ENCODE results near the gene PTPN1.
"Not testable (repeated sequence)": the region's sequence is repeated elsewhere in the genome, so short reads cannot be mapped to it uniquely, and the experiment has no call there.

PTPN1 gene

DNA sequence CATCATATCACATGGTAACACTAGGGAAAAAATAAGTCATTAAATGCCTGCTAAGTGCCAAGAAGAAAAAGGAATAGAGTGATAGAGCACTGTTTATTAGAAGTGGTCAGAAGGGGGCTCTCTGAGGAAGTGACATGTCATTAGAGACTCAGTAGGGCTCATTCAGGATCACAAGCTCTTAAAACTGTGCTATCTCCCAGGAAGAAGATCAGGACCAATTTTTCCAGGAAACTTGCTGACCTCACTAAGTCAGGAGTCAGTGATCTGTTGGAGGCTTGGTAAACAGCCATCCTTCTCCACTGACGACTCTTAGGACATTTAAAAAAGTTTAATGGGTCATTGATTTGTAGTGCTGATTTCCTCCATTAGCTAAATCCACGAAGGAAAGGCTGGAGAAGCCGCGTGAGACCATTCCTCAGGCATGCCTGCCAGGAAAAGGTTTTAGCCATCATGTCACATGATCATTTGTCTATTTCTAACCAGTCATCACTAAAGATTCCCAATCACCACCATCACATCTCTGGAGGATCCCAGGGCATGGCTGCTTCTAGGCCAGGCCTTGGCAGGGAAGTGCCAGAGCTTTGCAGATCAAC, 5.9 kb upstream of the PTPN1 start:
- no peaks in the 10 kb centered on the region for H3K36me3 ChIP-seq (ENCODE audit: control insufficient read depth, insufficient read depth, low read length)
- H3K4me3 ChIP-seq (replicated peaks; ENCODE audit: low read depth, low read length), result no peak overlapping the region
- no peak for DNase-seq (ENCODE audit: extremely low read depth, insufficient read length)
- no peaks in the 10 kb centered on the region for H3K27me3 ChIP-seq (replicated peaks; ENCODE audit: control insufficient read depth, insufficient read depth, low read length)
- TF ChIP-seq, protein P1, sequence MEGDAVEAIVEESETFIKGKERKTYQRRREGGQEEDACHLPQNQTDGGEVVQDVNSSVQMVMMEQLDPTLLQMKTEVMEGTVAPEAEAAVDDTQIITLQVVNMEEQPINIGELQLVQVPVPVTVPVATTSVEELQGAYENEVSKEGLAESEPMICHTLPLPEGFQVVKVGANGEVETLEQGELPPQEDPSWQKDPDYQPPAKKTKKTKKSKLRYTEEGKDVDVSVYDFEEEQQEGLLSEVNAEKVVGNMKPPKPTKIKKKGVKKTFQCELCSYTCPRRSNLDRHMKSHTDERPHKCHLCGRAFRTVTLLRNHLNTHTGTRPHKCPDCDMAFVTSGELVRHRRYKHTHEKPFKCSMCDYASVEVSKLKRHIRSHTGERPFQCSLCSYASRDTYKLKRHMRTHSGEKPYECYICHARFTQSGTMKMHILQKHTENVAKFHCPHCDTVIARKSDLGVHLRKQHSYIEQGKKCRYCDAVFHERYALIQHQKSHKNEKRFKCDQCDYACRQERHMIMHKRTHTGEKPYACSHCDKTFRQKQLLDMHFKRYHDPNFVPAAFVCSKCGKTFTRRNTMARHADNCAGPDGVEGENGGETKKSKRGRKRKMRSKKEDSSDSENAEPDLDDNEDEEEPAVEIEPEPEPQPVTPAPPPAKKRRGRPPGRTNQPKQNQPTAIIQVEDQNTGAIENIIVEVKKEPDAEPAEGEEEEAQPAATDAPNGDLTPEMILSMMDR (IDR thresholded peaks at IDR 0.05; ENCODE audit: insufficient read depth, low read length, poor library complexity, severe bottlenecking), result peak; percentile 25

DNA sequence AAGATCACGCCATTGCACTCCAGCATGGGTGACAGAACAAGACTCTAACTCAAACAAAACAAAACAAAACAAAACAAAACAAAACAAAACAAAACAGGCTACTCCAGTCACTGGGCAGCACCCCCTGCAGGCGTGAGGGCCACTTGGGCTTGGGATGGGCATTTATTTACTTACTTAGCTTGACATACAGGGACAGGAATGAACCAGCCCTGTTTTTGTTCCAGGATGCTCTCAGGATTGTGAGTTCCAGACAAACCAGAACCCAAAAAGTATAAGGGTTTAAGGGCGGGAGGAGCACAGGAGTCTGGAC, 4.0 kb upstream of the PTPN1 start:
- no peaks in the 10 kb centered on the region for H3K27me3 ChIP-seq (replicated peaks; ENCODE audit: control insufficient read depth, insufficient read depth, low read length)
- no peak overlapping the region for H3K4me3 ChIP-seq (replicated peaks; ENCODE audit: low read depth, low read length)
- no peak for DNase-seq (ENCODE audit: extremely low read depth, insufficient read length)
- no peaks in the 10 kb centered on the region for H3K36me3 ChIP-seq (ENCODE audit: control insufficient read depth, insufficient read depth, low read length)
- TF ChIP-seq, protein P1 (IDR thresholded peaks at IDR 0.05; ENCODE audit: insufficient read depth, low read length, poor library complexity, severe bottlenecking), result peak; percentile 17

DNA sequence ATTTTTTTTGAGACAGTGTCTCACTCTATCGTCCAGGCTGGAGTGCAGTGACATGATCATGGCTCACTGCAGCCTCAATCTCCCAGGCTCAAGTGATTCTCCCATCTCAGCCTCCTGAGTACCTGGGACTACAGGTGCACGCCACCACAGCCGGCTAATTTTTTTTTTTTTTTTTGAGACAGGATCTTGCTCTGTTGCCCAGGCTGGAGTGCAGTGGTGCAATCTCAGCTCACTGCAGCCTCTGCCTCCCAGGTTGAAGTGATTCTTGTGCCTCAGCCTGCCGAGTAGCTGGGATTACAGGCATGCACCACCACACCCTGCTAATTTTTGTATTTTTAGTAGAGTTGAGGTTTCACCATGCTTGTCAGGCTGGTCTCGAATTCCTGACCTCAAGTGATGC, 2.4 kb upstream of the PTPN1 start:
- not testable (repeated sequence) for DNase-seq (ENCODE audit: extremely low read depth, insufficient read length); H3K4me3 ChIP-seq (replicated peaks; ENCODE audit: low read depth, low read length); H3K36me3 ChIP-seq (ENCODE audit: control insufficient read depth, insufficient read depth, low read length); H3K27me3 ChIP-seq (replicated peaks; ENCODE audit: control insufficient read depth, insufficient read depth, low read length)

DNA sequence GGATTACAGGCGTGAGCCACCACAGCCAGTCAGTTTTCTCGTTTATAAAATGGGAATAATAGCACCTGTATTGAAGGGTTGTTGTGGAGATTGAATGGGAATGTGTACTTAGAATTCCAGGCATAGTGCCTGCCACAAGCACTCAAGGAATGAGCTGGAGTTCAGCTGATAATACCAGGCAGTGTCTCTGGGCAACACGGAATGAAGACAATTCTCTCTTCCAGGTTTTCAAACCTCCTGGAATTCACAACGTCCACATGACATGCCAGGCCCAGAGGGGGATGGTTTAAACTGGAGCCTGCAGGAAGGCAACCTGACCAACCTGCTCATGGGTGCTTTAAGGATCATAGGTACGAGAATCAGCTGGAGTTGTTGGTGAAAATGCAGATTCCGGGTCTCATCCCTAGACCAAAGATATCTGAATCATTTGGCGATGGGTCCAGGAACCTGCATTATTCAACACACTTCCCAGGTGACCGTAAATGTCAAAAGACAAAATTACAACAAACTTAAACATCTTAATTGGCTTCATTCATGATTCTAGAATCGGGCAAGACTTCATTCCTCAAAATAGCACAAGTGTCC, 1.9 kb upstream of the PTPN1 start:
- H3K4me3 ChIP-seq (replicated peaks; ENCODE audit: low read depth, low read length), result no peak overlapping the region
- H3K36me3 ChIP-seq (ENCODE audit: control insufficient read depth, insufficient read depth, low read length), result no peaks in the 10 kb centered on the region
- TF ChIP-seq, protein P1 (IDR thresholded peaks at IDR 0.05; ENCODE audit: insufficient read depth, low read length, poor library complexity, severe bottlenecking), result no peak
- no peak for DNase-seq (ENCODE audit: extremely low read depth, insufficient read length)
- H3K27me3 ChIP-seq (replicated peaks; ENCODE audit: control insufficient read depth, insufficient read depth, low read length), result no peaks in the 10 kb centered on the region

DNA sequence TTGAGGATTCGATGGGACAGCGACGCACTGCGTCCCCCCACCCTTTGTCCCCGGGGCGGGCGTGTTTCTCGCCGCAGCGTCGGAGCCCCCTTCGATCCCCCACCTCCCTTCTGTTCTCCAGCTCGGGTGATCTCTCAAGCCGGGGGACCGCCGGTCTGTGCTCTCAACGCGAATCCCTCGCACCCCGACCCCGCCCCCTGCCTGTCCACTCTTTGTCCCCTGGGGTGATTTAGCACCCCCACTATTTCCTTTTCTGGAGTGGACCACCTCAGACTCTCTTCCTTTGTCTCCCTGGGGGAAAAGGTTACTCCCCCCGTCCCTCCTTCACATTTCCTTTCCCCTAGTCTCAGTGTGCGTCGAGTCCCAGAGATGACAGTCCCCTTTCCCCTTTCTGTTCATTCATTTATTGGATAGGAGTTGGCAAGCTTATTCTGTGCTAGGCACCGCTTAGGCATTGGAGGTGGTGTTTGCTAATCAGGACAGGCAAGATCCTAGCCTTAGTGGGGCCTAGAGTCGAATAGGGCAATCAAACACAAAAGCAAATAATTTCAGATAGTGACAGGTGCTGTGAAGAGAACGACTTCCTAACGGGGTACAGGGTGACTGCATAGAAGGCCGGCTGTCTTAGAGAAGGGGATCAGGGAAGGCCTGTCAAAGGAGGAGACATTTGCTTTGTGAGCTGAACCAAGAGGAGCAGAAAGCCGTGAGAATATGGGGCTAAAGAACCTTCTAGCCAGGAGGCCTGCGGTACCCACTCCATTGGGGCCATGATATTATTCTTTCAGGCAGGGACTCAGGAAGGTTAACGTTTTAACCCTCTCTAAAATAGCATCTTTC, 741 bp downstream of the PTPN1 start:
- Histone ChIP-seq H3K36me3 (ENCODE audit: control insufficient read depth, insufficient read depth, low read length) (no peaks in the 10 kb centered on the region), H3K27me3 (replicated peaks; ENCODE audit: control insufficient read depth, insufficient read depth, low read length) (no peaks in the 10 kb centered on the region), H3K4me3 (replicated peaks; ENCODE audit: low read depth, low read length) (peak overlapping the region; percentile 83)
- DNase-seq (ENCODE audit: extremely low read depth, insufficient read length), result no peak
- TF ChIP-seq, protein P1 (IDR thresholded peaks at IDR 0.05; ENCODE audit: insufficient read depth, low read length, poor library complexity, severe bottlenecking), result no peak

DNA sequence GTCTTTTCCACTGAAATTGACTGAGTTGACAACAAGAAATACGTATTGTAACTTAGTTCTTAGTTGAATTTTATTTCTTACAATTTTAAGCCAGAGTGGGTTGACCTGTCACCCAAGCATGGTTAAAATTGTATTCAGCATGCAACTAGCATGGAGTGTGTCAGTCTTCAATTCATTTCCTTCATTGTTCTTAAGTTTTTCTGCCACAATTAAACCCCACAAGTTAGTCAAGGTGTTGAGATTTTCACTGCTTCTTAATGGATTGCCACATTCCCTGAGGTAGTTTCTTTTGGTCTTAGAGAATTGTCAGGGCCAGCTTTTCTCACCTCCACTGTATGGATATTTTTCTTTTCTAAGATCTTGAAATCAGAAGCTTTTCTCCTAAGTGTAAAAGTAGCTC, 2.1 kb downstream of the PTPN1 start:
- Histone ChIP-seq H3K36me3 (ENCODE audit: control insufficient read depth, insufficient read depth, low read length) (no peaks in the 10 kb centered on the region), H3K4me3 (replicated peaks; ENCODE audit: low read depth, low read length) (peak overlapping the region; percentile 83), H3K27me3 (replicated peaks; ENCODE audit: control insufficient read depth, insufficient read depth, low read length) (no peaks in the 10 kb centered on the region)
- TF ChIP-seq, protein P1 (IDR thresholded peaks at IDR 0.05; ENCODE audit: insufficient read depth, low read length, poor library complexity, severe bottlenecking), result no peak
- no peak for DNase-seq (ENCODE audit: extremely low read depth, insufficient read length)

Measured in GM06990 (cell line).